GM18519 (cell line): Measurements from ENCODE around the gene NTNG1.
A peak's percentile ranks its signal among the peaks of the same experiment; 100 is the strongest.

Experiments
- ATAC-seq: cut with Tn5 transposase; IDR thresholded peaks from one replicate; pipeline ENCODE4 v1.9.1; 2021; ENCODE audit warnings: mild to moderate bottlenecking, moderate library complexity; ENCODE audit not compliant: unreplicated experiment, low FRiP score

Gene NTNG1

DNA sequence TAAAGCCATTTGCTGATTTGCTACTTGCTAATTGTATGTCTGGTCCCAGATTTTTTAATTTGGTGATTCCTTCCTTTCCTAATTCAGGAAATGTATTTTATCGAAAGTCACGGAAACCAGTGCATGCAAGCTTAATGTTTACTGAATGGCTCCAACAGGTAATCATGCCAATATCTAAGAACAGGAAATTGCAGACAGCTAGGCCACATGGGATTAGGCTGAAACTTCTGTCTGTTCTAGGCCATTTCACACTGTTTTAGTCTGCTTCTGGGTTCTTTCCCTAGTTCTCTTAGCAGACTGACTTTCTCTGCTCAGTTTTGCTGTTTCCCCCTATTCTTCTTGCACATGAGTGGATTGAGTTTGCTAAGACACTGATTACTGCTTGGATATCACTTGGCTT is 111.4 kb downstream of the NTNG1 start:
- ATAC-seq = no peak

GRCh38 chr1:107254306-107254705 is 113.5 kb downstream of the NTNG1 start:
- no peak for ATAC-seq

GRCh38 chr1:107255469-107255868 is 114.6 kb downstream of the NTNG1 start:
- no peak for ATAC-seq

GRCh38 chr1:107262467-107263286 is 121.8 kb downstream of the NTNG1 start:
- ATAC-seq = no peak

- no peak for ATAC-seq
Measured at GRCh38 chr1:107263291-107263915, 122.6 kb downstream of the NTNG1 start.

GRCh38 chr1:107264007-107264406 is 123.2 kb downstream of the NTNG1 start:
- no peak for ATAC-seq

- no peak for ATAC-seq
Measured at GRCh38 chr1:107264561-107264960, 123.7 kb downstream of the NTNG1 start.

DNA sequence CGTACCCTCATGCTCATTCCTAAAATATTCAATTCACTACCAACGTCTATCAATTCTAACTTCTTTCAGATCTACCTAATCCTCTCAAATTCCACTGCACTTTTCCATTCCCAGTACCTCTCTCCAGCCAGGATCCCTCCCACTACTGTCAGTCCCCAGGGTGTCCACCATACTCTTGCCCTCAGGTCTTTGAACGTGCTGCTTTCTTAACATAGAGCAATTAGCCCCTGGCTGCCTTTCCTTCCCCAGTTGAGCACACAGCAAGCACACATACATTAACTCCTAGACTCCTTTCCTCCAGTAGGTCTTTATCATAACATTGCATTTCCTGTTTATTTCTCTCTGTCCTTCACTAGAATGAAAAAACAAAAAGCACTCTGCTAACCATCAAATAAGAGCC is 126.7 kb downstream of the NTNG1 start:
- ATAC-seq = no peak

DNA sequence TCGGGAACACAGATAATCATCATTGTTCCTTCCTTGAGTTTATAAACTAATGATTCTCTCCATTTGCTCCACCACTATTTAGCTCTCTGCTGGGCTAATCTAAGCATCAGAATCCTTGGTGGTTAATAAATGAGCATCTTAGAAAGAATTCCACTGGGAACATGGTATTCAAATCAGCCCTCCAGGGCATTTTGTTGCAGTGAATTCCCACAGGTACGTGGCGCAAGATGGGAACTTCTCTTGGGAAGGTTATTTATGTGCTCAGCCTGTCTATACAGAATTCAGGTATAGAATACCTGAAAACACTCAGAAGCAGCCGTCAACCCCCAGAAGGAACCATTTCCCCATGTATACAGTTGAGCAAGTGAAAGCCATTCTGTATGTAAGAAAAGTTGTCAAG is 131.5 kb downstream of the NTNG1 start:
- no peak for ATAC-seq

DNA sequence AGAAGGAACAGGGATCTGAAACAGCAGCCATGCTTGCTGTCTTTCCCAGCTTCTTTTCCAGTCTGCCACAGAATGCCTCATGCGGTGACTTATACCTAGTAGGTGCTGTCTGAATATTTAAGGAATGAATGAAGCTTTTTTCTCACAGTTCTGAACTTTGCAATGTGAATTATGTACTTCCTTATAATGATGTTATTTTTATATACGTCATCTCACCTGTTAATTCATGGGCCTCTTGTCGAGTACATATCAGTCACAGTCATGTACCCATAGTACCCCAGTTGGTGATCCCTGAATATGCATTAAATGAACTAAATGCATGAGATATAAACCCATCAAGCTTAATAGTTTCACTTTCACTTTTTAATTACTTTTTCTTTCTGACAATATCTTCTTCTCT is 132.7 kb downstream of the NTNG1 start:
- no peak for ATAC-seq

- ATAC-seq = no peak
Measured at GRCh38 chr1:107274227-107274626, 133.4 kb downstream of the NTNG1 start.

DNA sequence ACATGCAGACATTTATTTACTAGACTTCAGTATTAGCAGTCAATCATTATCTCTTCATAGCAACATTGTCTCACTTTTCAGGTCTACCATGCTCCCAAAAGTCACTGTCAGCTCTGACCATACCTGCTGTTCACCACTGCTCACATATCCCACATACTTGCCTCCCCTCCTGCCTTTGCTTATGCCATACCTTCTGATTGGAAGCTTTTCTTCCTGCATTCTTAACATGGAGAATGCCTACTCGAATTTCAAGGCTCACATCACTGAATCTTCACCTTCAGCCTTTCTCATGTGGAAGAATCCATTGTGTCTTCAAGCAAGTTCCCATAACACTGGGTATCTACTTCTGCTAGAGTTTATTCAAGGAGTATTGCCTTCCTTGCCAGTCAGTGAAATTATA is 135.4 kb downstream of the NTNG1 start:
- no peak for ATAC-seq

DNA sequence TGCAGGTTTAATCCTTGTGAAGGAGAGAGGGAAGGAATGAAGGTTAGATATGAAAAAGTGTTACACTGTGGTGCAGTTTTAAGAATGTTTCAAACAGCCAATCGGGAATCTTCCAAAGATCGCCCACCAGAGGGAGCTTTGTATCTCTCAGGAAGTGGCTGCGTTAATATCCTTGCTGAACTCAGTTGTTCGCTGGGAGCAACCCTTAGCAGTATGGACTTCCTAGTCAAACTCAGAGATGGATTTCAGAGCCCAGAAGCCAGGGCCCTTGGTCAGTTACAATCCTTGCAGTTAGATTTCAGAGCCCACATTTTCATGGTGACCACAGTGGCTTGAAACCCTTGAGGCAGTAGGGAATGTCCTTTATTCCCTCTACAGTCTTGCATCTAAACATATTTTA is 136.2 kb downstream of the NTNG1 start:
- ATAC-seq = no peak

DNA sequence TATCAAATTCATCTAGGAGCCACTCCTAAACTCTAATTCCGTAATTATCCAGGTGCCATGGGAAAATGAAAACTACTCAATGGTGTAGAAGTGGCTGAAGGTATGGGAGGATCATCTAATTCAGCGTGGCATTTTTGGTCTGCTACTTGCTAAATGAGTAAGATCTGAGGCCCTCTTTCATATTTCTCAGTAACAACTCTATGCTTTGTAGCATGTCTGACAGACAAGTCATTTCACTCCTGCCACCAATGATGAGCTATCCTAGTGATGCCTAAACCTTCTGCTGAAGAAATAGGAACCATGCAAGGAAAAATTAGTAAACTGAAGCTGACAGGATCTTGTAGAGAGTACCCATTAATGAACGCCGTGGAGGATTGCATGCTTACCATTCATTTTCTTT is 145.3 kb downstream of the NTNG1 start:
- peak; percentile 63 for ATAC-seq

DNA sequence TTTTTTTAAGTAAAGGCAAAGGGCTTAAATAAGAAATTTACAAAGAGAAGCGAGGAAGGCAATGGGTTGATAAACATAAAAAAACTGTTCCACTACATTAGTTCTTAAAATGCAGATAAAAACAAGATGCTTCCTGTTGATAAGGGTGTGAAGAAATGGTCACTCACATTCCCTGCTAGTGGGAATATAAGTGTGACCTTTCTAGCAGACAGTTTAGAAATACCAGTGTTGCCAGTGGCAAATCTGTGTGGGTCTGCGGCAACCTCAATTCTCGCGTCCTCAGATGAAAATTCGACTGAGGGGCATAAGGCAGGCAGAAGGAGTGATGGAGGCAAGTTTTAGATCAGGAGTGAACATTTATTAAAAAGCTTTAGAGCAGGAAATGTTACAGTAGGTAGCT is 151.1 kb downstream of the NTNG1 start:
- ATAC-seq = no peak

DNA sequence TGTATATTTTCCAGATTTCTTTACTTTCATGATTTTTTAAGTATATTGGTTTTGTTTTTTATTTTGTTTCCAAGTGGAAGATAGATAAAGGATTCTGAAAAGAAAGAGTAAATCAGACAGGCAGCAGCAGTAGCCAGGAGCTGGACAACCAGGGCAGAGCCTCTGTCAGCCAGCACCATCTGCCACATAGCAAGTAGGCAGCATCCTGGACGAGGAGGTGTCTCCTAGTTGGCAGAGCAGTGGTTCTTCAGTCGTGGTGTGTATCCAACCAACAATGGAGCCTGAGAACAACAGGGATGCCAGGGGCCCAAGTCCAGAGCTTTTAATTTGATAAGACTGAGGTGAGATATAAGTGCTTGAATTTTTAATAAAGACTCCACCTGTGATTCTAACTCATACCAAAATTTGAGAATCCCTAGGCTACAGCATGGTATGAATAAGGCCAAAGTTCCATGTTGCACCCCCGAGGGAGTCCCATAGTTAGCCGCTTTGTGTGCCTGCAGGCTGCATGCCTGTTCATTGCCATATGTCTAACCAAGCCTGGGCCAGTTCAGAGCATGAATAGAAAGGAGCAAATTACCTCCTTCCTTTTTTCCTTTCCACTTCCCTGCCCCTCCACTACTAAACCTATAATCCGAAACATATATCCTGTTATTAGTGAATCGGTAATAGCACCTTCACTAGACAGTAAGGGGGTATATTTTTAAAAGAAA is 153.2 kb downstream of the NTNG1 start:
- ATAC-seq = no peak

DNA sequence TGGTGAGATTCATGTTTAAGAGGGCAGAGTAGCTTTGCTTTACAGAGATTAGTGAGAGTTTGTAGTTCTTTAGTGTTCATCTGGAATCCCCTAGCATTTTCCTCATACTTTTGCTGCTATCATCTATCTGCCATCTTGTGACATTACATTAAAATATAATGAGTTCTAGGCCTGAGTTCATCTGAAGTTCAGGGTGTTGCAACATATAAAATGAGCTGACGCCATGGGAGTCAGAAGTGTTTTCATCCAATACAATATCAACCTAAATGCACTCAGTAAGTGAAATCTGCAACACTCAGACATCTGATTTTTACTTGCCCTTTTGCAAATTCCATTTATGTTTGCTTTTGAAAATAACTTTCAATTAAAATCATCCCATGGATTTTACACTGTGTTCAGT is 153.8 kb downstream of the NTNG1 start:
- ATAC-seq = no peak

DNA sequence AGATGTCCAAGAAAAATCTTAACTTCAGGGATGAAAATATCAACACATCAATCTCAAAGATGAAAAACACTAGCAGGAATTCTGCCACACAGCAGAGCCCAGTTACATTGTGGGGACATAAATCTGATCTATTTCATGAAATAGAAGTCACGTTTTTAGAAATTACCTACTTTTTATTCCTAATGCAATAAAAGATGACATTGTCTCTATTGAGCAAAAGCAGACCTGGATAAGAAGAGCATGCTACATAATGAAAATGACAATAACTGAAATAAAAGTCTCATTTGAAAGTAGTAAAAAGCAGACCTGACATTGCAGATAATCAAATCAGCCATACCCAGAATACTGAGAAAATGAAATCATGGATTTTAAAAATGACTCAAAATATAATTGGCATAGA is 156.8 kb downstream of the NTNG1 start:
- no peak for ATAC-seq

GRCh38 chr1:107298526-107298925 is 157.7 kb downstream of the NTNG1 start:
- ATAC-seq = no peak

DNA sequence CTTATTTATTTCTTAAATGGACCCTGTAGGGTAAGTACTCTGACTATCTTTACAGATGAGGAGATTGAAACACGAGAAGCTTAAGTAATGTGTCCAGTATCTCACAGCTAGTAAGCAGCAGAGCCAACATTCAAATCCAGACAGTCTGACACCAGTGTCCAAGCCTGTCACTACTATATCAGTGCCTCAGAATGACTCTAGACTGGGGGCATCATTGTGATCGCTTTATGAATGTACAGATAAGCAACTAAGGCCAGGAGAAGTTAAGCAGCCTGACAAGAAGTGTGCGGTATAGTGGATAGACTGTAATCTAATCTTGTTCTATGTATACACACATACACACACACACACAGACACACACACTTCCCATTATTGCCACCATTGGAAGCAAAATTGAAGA is 158.7 kb downstream of the NTNG1 start:
- no peak for ATAC-seq

DNA sequence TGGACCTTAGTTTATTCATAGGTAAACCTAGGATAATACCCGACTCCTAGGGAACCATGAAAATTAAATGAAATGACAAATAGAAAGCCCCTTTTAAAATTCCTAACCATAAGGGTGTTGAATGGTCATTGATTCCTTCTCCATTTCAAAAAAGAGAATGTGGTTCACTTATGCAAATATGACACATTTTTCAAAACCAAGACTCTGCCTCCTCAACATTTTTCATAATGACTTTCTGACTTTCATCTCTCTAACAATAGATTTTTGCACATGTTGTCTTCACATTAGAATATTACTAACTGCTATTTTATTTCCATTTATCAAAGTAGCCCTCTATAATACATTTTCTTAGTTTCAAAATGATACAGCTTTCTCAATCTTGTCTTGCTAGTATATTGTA is 169.1 kb downstream of the NTNG1 start:
- ATAC-seq = no peak

DNA sequence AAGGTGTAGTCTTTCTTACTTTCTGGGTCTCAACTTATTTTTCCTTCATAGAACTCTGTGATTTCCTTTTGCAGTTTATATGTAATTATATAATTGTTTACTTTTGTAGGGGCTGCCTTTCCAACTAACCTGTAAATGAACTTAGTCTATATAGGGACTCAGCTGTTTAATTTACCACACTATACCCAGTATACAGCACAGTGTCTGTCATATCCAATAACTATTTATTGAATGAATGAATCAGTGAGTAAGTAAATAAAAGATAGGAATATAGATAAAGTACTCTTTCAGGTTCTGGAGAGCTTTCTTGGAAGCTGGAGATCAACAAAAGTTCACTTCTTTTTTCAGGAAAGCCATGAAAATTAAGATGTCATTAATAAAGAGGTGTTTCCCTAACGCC is 174.8 kb downstream of the NTNG1 start:
- ATAC-seq = no peak
